IMR-90 (cell line): ENCODE results near the gene RER1. TPM values are rescaled to one million over a fixed set of nuclear protein-coding genes. Genes with fewer than 3 reads are reported as not detected.

Source experiments
- ATAC-seq: fragments of 200-7000 bp; cut with Tn5 transposase; 2 replicates; pipeline ENCODE4 v1.9.1; 2020; ENCODE audit warnings: low read depth, mild to moderate bottlenecking, moderate library complexity
- BruUV-seq: library from RNA; stranded (reverse); fragments of 400-500 nt; replicated peaks from 2 replicates; lab custom pipeline; 2021; lab: Mats Ljungman, UMichigan
- CTCF ChIA-PET: fragments of 300-600 bp; formaldehyde crosslinking; extraction: SDS; loops from one replicate; lab custom pipeline; 2021; ENCODE audit warnings: antibody characterized with exemption; lab: Yijun Ruan, JAX
- POLR2A ChIA-PET: fragments of 300-600 bp; sonication (Branson Sonifier 250); formaldehyde crosslinking; loops from one replicate; lab custom pipeline; 2022; ENCODE audit warnings: antibody characterized with exemption; ENCODE audit not compliant: unreplicated experiment; lab: Charles Lee
- DNase-seq: peaks from one replicate; pipeline ENCODE4 v3.0.0; 2013
- H2AFZ ChIP-seq: replicated peaks from 2 replicates; pipeline ENCODE3; 2013; ENCODE audit warnings: low read length, mild to moderate bottlenecking; ENCODE audit not compliant: poor library complexity
- H2AK5ac ChIP-seq: 2 replicates; pipeline ENCODE4 v1.6.1; 2013; ENCODE audit warnings: low read depth, low read length, inconsistent platforms
- H2AK9ac ChIP-seq: replicated peaks from 2 replicates; pipeline ENCODE3; 2013; ENCODE audit warnings: mild to moderate bottlenecking, low read depth, low read length, moderate library complexity; ENCODE audit not compliant: poor library complexity
- H2BK120ac ChIP-seq: 2 replicates; pipeline ENCODE4 v1.6.1; 2013; ENCODE audit warnings: low read depth, low read length, inconsistent platforms
- H2BK15ac ChIP-seq: 3 replicates; pipeline ENCODE4 v1.6.1; 2013; ENCODE audit warnings: low read depth, low read length, inconsistent platforms
- H2BK20ac ChIP-seq: 2 replicates; pipeline ENCODE4 v1.6.1; 2013; ENCODE audit warnings: low read depth, mild to moderate bottlenecking, inconsistent platforms, low read length, moderate library complexity
- H2BK5ac ChIP-seq: 2 replicates; pipeline ENCODE4 v1.6.1; 2013; ENCODE audit warnings: mild to moderate bottlenecking, low read depth, low read length, inconsistent platforms; ENCODE audit not compliant: poor library complexity, severe bottlenecking
- H3K14ac ChIP-seq: replicated peaks from 2 replicates; pipeline ENCODE4 v1.6.1; 2013; ENCODE audit warnings: low read depth, low read length, inconsistent platforms
- H3K18ac ChIP-seq: 2 replicates; pipeline ENCODE4 v1.6.1; 2013; ENCODE audit warnings: low read depth, low read length, control low read depth
- H3K23ac ChIP-seq: 2 replicates; pipeline ENCODE4 v1.6.1; 2013; ENCODE audit warnings: low read depth, low read length, inconsistent platforms
- H3K27ac ChIP-seq: 2 replicates; pipeline ENCODE4 v1.5.1; 2013; ENCODE audit warnings: mild to moderate bottlenecking, control low read depth, low read length; ENCODE audit not compliant: insufficient read depth
- H3K27me3 ChIP-seq: 2 replicates; pipeline ENCODE4 v1.6.1; 2013; ENCODE audit warnings: low read length; ENCODE audit not compliant: control insufficient read depth, insufficient read depth
- H3K36me3 ChIP-seq: 2 replicates; pipeline ENCODE4 v1.6.1; 2013; ENCODE audit warnings: low read length, mixed read lengths; ENCODE audit not compliant: control insufficient read depth, insufficient read depth
- H3K4ac ChIP-seq: 2 replicates; pipeline ENCODE4 v1.6.1; 2013; ENCODE audit warnings: low read depth, low read length, inconsistent platforms
- H3K4me1 ChIP-seq: 2 replicates; pipeline ENCODE4 v1.6.1; 2013; ENCODE audit warnings: low read length, mixed read lengths; ENCODE audit not compliant: control insufficient read depth, insufficient read depth
- H3K4me2 ChIP-seq: 2 replicates; pipeline ENCODE4 v1.6.1; 2013; ENCODE audit warnings: low read depth, mild to moderate bottlenecking, control low read depth, low read length, moderate library complexity
- H3K4me3 ChIP-seq: 2 replicates; pipeline ENCODE4 v1.5.1; 2013; ENCODE audit warnings: low read depth, mild to moderate bottlenecking, control low read depth, low read length, moderate library complexity; ENCODE audit not compliant: insufficient read depth
- H3K56ac ChIP-seq: 2 replicates; pipeline ENCODE4 v1.6.1; 2013; ENCODE audit warnings: low read length, inconsistent platforms; ENCODE audit not compliant: insufficient read depth; ENCODE audit errors: extremely low read depth
- H3K79me1 ChIP-seq, 2 experiments: 2 replicates each; pipeline ENCODE4 v1.6.1; 2013; ENCODE audit warnings: low read length in 2 of 2, inconsistent platforms in 1 of 2, low read depth in 1 of 2
- H3K9ac ChIP-seq: 2 replicates; pipeline ENCODE4 v1.6.1; 2013; ENCODE audit warnings: low read depth, low read length, control low read depth
- H3K9me1 ChIP-seq: 2 replicates; pipeline ENCODE4 v1.6.1; 2013; ENCODE audit warnings: low read length, inconsistent platforms; ENCODE audit not compliant: insufficient read depth
- H3K9me3 ChIP-seq: 2 replicates; pipeline ENCODE4 v1.6.1; 2013; ENCODE audit warnings: low read length; ENCODE audit not compliant: control insufficient read depth, insufficient read depth
- H4K20me1 ChIP-seq: 2 replicates; pipeline ENCODE4 v1.6.1; 2013; ENCODE audit warnings: low read length, inconsistent platforms; ENCODE audit not compliant: insufficient read depth
- H4K5ac ChIP-seq: 2 replicates; pipeline ENCODE4 v1.6.1; 2013; ENCODE audit warnings: mild to moderate bottlenecking, low read depth, low read length, control low read depth
- H4K8ac ChIP-seq, 2 experiments: 2 replicates each; pipeline ENCODE4 v1.6.1; 2013; ENCODE audit warnings: low read depth in 2 of 2, low read length in 2 of 2, control low read depth in 1 of 2, inconsistent platforms in 1 of 2
- H4K91ac ChIP-seq: 2 replicates; pipeline ENCODE4 v1.6.1; 2013; ENCODE audit warnings: low read depth, low read length, inconsistent platforms; ENCODE audit not compliant: insufficient read depth
- BHLHE40 ChIP-seq: fragments of 150-350 bp; IDR thresholded peaks from 2 replicates; pipeline ENCODE4 v1.6.1; 2016; ENCODE audit warnings: mild to moderate bottlenecking, low read depth, low read length
- CEBPB ChIP-seq: IDR thresholded peaks from 2 replicates; pipeline ENCODE4 v1.6.1; 2012; ENCODE audit warnings: low read depth, low read length, improper control_type of control experiment
- ELK1 ChIP-seq: fragments of 150-350 bp; IDR thresholded peaks from 2 replicates; pipeline ENCODE4 v1.6.1; 2016; ENCODE audit warnings: low read depth, mild to moderate bottlenecking, low read length, moderate library complexity, borderline replicate concordance
- FOS ChIP-seq: fragments of 150-350 bp; IDR thresholded peaks from 2 replicates; pipeline ENCODE4 v1.6.1; 2016; ENCODE audit warnings: low read depth, low read length
- MAFK ChIP-seq: IDR thresholded peaks from 2 replicates; pipeline ENCODE4 v1.6.1; 2012; ENCODE audit warnings: low read depth, low read length, improper control_type of control experiment
- MAZ ChIP-seq: IDR thresholded peaks from 2 replicates; pipeline ENCODE4 v1.6.1; 2012; ENCODE audit warnings: low read depth, mild to moderate bottlenecking, low read length, improper control_type of control experiment, moderate library complexity, borderline replicate concordance
- RCOR1 ChIP-seq: IDR thresholded peaks from 2 replicates; pipeline ENCODE4 v1.6.1; 2012; ENCODE audit warnings: mild to moderate bottlenecking, low read length, improper control_type of control experiment; ENCODE audit not compliant: insufficient replicate concordance
- WGBS, 2 experiments: methylation state at CpG; one replicate each; pipeline versions ENCODE4 v1.1.5 to v1.1.7; 2013; ENCODE audit warnings: missing lambda C conversion rate in 2 of 2; ENCODE audit not compliant: insufficient read length in 1 of 2; ENCODE audit errors: extremely low coverage in 2 of 2; 5-methylcytosine and 5-hydroxymethylcytosine counted together
- dilution Hi-C: fragments of 300-500 bp; cut with HindIII; formaldehyde crosslinking; loops from one replicate; pipeline ENCODE4 v1.14.3; 2018; ENCODE audit warnings: low sequenced_read_pairs; ENCODE audit not compliant: unreplicated experiment
- in situ Hi-C: fragments of 300-500 bp; cut with MboI; formaldehyde crosslinking; loops from 3 replicates; pipeline ENCODE4 v1.14.3; 2019; ENCODE audit warnings: low sequenced_read_pairs, inconsistent platforms, mixed read lengths
- intact Hi-C: fragments of 100-400 bp; cut with micrococcal nuclease; formaldehyde crosslinking; loops from 2 replicates; pipeline ENCODE4 v1.10.0; 2022
- polyA plus RNA-seq, 3 experiments: library from polyadenylated mRNA; depleted of rRNA; stranded (reverse); fragments of >200 nt; gene quantifications; 2 replicates each; pipeline ENCODE4 v1.2.3, GENCODE V29; 2012; ENCODE audit warnings: low replicate concordance in 1 of 3
- total RNA-seq: library from RNA; depleted of rRNA; stranded (reverse); fragments of >200 nt; gene quantifications from 2 replicates; pipeline ENCODE4 v1.2.3, GENCODE V29; 2012

The RER1 gene
- total and polyA plus RNA-seq, 2 of the 4 experiments (the other 2 are of a cell fraction): 47.1 to 240 TPM

GRCh38 chr1:2444138-2444591, 52.5 kb downstream of the RER1 start:
- H4K5ac ChIP-seq: no peak overlapping the region
- no peak overlapping the region for H3K23ac ChIP-seq
- H3K4me3 ChIP-seq: no peak overlapping the region; the same call in 1 of the 2 replicates
- peaks cover 4% of the 10 kb centered on the region; the same call in 1 of the 2 replicates for H3K4me1 ChIP-seq
- H3K14ac ChIP-seq: no peak overlapping the region
- intact Hi-C loops (no loop called here), in situ Hi-C loops (loop anchor here (25.0 kb wide), 1 partner anchor 618 kb away; the partner anchor contains the start of gene PRDM16), dilution Hi-C loops (no loop called here)
- no peaks in the 10 kb centered on the region for H3K9me3 ChIP-seq
- H3K9ac ChIP-seq: no peak overlapping the region
- no peaks in the 10 kb centered on the region for H4K20me1 ChIP-seq
- H4K8ac ChIP-seq: no peak overlapping the region
- H3K4me2 ChIP-seq: no peak overlapping the region
- no peak overlapping the region for H2BK120ac ChIP-seq
- no peak overlapping the region for H2BK20ac ChIP-seq
- no peak overlapping the region for H4K91ac ChIP-seq
- H3K4ac ChIP-seq: no peak overlapping the region
- DNase-seq (no peak), ATAC-seq (no peak)
- no peak overlapping the region for H2BK15ac ChIP-seq
- POLR2A ChIA-PET: no interaction called here
- no peaks in the 10 kb centered on the region for H3K36me3 ChIP-seq
- H2AK9ac ChIP-seq: peak overlapping the region; percentile 72
- no TSS peak for BruUV-seq
- H3K18ac ChIP-seq: no peak overlapping the region
- H3K27ac ChIP-seq: no peak overlapping the region
- no peak overlapping the region for H3K56ac ChIP-seq
- TF ChIP-seq FOS (no peak), MAFK (no peak), RCOR1 (no peak), ELK1 (no peak), MAZ (no peak), BHLHE40 (no peak), CEBPB (no peak)
- WGBS, 2 experiments: 16% methylated on average over 17 of the region's 27 CpGs; no CpG with 5 or more reads in 1 of the 2 experiments
- CTCF ChIA-PET: no interaction called here
- peaks cover 37% of the 10 kb centered on the region for H3K27me3 ChIP-seq
- no peak overlapping the region for H2BK5ac ChIP-seq
- no peaks in the 10 kb centered on the region for H3K79me1 ChIP-seq
- H2AFZ ChIP-seq: peak overlapping the region; percentile 79
- no peaks in the 10 kb centered on the region for H3K9me1 ChIP-seq
- H2AK5ac ChIP-seq: no peak overlapping the region
